GM18498 (cell line): ENCODE measurements around the gene ELFN2.

ENCODE experiments used
- ATAC-seq: cut with Tn5 transposase; IDR thresholded peaks from one replicate; pipeline ENCODE4 v1.9.1; 2021; ENCODE audit warnings: mild to moderate bottlenecking, moderate library complexity; ENCODE audit not compliant: unreplicated experiment

The ELFN2 gene

GRCh38 chr22:37428649-37429586, 1.6 kb upstream of the ELFN2 start:
- ATAC-seq = no peak

GRCh38 chr22:37427711-37428635, 694 bp upstream of the ELFN2 start:
- no peak for ATAC-seq

- ATAC-seq = no peak
Observed at GRCh38 chr22:37426706-37427134, 559 bp downstream of the ELFN2 start.

GRCh38 chr22:37425800-37426705, 1.2 kb downstream of the ELFN2 start:
- ATAC-seq = no peak

- no peak for ATAC-seq
Observed at GRCh38 chr22:37425369-37425768, 1.9 kb downstream of the ELFN2 start.

GRCh38 chr22:37423283-37423682, 4.0 kb downstream of the ELFN2 start:
- ATAC-seq = no peak

GRCh38 chr22:37421468-37421877, 5.8 kb downstream of the ELFN2 start:
- ATAC-seq = no peak

GRCh38 chr22:37420686-37421467, 6.4 kb downstream of the ELFN2 start:
- ATAC-seq = no peak

- no peak for ATAC-seq
Observed at GRCh38 chr22:37419969-37420685, 7.2 kb downstream of the ELFN2 start.

GRCh38 chr22:37419370-37419968, 7.8 kb downstream of the ELFN2 start:
- no peak for ATAC-seq

GRCh38 chr22:37418627-37419369, 8.5 kb downstream of the ELFN2 start:
- no peak for ATAC-seq

- ATAC-seq = no peak
Observed at GRCh38 chr22:37417677-37418348, 9.5 kb downstream of the ELFN2 start.

- no peak for ATAC-seq
Observed at GRCh38 chr22:37417264-37417663, 10.0 kb downstream of the ELFN2 start.

- ATAC-seq = no peak
Observed at GRCh38 chr22:37416827-37417226, 10.5 kb downstream of the ELFN2 start.

- no peak for ATAC-seq
Observed at GRCh38 chr22:37416389-37416788, 10.9 kb downstream of the ELFN2 start.

GRCh38 chr22:37415210-37415609, 12.1 kb downstream of the ELFN2 start:
- ATAC-seq = no peak

GRCh38 chr22:37414288-37414687, 13.0 kb downstream of the ELFN2 start:
- ATAC-seq = no peak
